ENCODE data around the gene TLE7. TPM values are rescaled to one million over a fixed set of nuclear protein-coding genes. Genes with fewer than 3 reads are reported as not detected.

Gene TLE7
- total RNA-seq, 6 experiments from 2014 or later = not detected

GRCh38 chr16:71426880-71427615 lies 14.8 kb downstream of the TLE7 start:
- no peak overlapping the region for H3K4me3 Mint-ChIP-seq
- H3K27ac Mint-ChIP-seq = no peak overlapping the region

GRCh38 chr16:71426069-71426879 lies 15.6 kb downstream of the TLE7 start:
- TF ChIP-seq, protein P1, sequence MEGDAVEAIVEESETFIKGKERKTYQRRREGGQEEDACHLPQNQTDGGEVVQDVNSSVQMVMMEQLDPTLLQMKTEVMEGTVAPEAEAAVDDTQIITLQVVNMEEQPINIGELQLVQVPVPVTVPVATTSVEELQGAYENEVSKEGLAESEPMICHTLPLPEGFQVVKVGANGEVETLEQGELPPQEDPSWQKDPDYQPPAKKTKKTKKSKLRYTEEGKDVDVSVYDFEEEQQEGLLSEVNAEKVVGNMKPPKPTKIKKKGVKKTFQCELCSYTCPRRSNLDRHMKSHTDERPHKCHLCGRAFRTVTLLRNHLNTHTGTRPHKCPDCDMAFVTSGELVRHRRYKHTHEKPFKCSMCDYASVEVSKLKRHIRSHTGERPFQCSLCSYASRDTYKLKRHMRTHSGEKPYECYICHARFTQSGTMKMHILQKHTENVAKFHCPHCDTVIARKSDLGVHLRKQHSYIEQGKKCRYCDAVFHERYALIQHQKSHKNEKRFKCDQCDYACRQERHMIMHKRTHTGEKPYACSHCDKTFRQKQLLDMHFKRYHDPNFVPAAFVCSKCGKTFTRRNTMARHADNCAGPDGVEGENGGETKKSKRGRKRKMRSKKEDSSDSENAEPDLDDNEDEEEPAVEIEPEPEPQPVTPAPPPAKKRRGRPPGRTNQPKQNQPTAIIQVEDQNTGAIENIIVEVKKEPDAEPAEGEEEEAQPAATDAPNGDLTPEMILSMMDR (IDR thresholded peaks at IDR 0.05) = no peak
- Mint-ChIP-seq H3K27ac (no peak overlapping the region), H3K27me3 (ENCODE audit: insufficient read depth) (peaks cover 36% of the 10 kb centered on the region), H3K4me1 (ENCODE audit: low read depth) (peaks cover 16% of the 10 kb centered on the region), H3K9me3 (no peaks in the 10 kb centered on the region), H3K36me3 (ENCODE audit: low read depth) (no peaks in the 10 kb centered on the region), H3K4me3 (no peak overlapping the region; the same call in 1 of the 2 replicates)
- DNase-seq = peak; percentile 71

More at GRCh38 chr16:71426880-71427615, 14.8 kb downstream of the TLE7 start:
- H3K9me3 Mint-ChIP-seq = no peaks in the 10 kb centered on the region; the same call in 1 of the 2 replicates
- H3K27me3 Mint-ChIP-seq (ENCODE audit: insufficient read depth) = peaks cover 35% of the 10 kb centered on the region
- DNase-seq = no peak
- TF ChIP-seq, protein P1 (IDR thresholded peaks at IDR 0.05) = no peak
- H3K4me1 Mint-ChIP-seq (ENCODE audit: low read depth) = peaks cover 16% of the 10 kb centered on the region
- H3K36me3 Mint-ChIP-seq (ENCODE audit: low read depth) = no peaks in the 10 kb centered on the region

- no peak overlapping the region for H3K4me3 Mint-ChIP-seq
Observed at GRCh38 chr16:71425746-71426068, 16.1 kb downstream of the TLE7 start.

GRCh38 chr16:71424626-71425025 lies 17.2 kb downstream of the TLE7 start:
- H3K36me3 Mint-ChIP-seq (ENCODE audit: low read depth) = no peaks in the 10 kb centered on the region
- no peak overlapping the region for H3K27ac Mint-ChIP-seq
- no peaks in the 10 kb centered on the region for H3K9me3 Mint-ChIP-seq
- H3K4me3 Mint-ChIP-seq = no peak overlapping the region
- H3K4me1 Mint-ChIP-seq (ENCODE audit: low read depth) = peaks cover 16% of the 10 kb centered on the region
- peaks cover 44% of the 10 kb centered on the region for H3K27me3 Mint-ChIP-seq (ENCODE audit: insufficient read depth)
- TF ChIP-seq, protein P1 (IDR thresholded peaks at IDR 0.05) = no peak
- no peak for DNase-seq

More at GRCh38 chr16:71425746-71426068, 16.1 kb downstream of the TLE7 start:
- H3K9me3 Mint-ChIP-seq = no peaks in the 10 kb centered on the region
- H3K36me3 Mint-ChIP-seq (ENCODE audit: low read depth) = no peaks in the 10 kb centered on the region
- peaks cover 16% of the 10 kb centered on the region for H3K4me1 Mint-ChIP-seq (ENCODE audit: low read depth)
- TF ChIP-seq, protein P1 (IDR thresholded peaks at IDR 0.05) = no peak
- no peak for DNase-seq
- H3K27me3 Mint-ChIP-seq (ENCODE audit: insufficient read depth) = peaks cover 37% of the 10 kb centered on the region
- H3K27ac Mint-ChIP-seq = no peak overlapping the region

DNA sequence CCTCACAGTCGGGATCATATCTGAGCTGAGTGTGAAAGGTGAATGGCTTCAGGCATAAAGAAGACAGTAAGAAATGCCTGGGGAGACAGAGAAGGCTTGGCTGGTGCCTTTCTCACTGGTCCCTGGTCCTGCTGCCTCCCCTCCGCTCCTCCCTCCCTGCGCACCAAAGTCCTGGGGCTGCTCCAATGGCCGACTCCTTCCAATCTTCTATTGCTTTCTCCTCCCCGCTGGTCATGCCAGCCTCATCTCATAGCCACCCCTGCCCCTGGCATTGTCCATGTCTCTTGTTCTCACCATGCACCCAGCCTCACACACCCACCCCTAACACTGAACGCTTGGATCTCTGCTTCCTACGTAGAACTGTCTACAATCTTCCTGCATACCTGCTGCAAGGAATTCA lies 18.0 kb downstream of the TLE7 start:
- no peak for DNase-seq
- no peak overlapping the region for H3K4me3 Mint-ChIP-seq
- H3K36me3 Mint-ChIP-seq (ENCODE audit: low read depth) = no peaks in the 10 kb centered on the region
- H3K27ac Mint-ChIP-seq = no peak overlapping the region
- peaks cover 9% of the 10 kb centered on the region for H3K4me1 Mint-ChIP-seq (ENCODE audit: low read depth)
- peaks cover 46% of the 10 kb centered on the region for H3K27me3 Mint-ChIP-seq (ENCODE audit: insufficient read depth)
- TF ChIP-seq, protein P1 (IDR thresholded peaks at IDR 0.05) = no peak
- H3K9me3 Mint-ChIP-seq = no peaks in the 10 kb centered on the region

All from HFFc6 (cell line).